Measurements from ENCODE around the gene SYTL1.
"Not testable (repeated sequence)": the region's sequence is repeated elsewhere in the genome, so short reads cannot be mapped to it uniquely, and the experiment has no call there.

Gene SYTL1

DNA sequence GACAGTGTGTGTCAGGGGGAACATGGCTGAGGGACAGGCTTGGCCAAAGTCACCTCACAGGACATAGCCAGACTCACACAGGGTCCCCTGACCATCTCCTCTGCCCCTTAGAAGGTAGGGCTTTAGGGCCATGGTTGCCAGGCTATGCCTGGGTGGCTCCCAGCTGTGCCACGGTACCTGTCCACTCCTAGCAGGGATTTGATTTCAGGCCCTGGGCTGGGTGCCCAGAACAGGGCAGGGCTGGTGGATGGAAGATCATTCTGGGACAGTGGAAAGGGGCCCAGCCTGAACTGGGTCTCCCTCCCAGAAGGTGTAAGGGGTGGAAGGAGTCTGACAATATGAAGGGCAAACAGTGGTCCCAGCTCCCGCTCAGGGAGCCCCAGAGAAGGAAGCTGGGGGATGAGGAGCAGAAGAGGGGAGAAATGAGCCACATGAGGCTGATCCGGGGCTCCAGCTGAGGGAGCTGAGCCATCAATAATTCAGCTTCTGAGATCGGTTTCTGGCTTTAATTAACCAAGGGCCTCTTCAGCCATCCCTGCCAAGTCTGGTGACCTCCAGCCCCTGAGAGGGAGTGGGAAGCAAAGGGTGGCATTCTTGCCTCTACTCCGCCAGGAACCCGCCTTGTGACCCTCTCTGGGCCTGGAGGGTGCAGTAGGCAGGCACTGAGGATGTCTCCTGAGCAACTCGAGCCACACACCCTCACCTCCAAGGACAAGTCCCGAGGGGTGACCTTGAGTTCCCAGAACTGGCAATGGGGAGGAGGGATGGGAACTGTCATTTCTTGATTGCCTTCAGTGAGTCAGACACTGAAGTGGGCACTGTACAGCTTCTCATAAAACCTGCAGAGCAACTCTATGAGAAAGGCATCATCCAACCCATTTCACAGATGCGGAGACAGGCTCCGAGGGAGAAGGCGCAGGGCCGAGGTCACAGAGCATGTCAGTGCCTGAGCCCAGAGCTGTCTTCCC is 39.2 kb downstream of the SYTL1 start:
- H3K27ac ChIP-seq (ENCODE audit: low read length), result no peak overlapping the region
- H3K27me3 ChIP-seq (ENCODE audit: low read depth, low read length), result no peaks in the 10 kb centered on the region

GRCh38 chr1:27381969-27382762 is 40.3 kb downstream of the SYTL1 start:
- no peaks in the 10 kb centered on the region for H3K27me3 ChIP-seq (ENCODE audit: low read depth, low read length)
- no peaks in the 10 kb centered on the region for H3K4me1 ChIP-seq (ENCODE audit: control insufficient read depth in 1 of 2, insufficient read depth in 2 of 2, low read length in 2 of 2)
- H3K4me3 ChIP-seq (ENCODE audit: low read depth in 1 of 2, low read length in 2 of 2), result no peak overlapping the region
- H3K9me3 ChIP-seq (ENCODE audit: control insufficient read depth in 1 of 2, low read length in 2 of 2), result no peaks in the 10 kb centered on the region
- H3K27ac ChIP-seq (ENCODE audit: low read length), result no peak overlapping the region
- no peaks in the 10 kb centered on the region for H3K36me3 ChIP-seq (ENCODE audit: control insufficient read depth in 1 of 2, insufficient read depth in 2 of 2, low read length in 2 of 2)

More for the DNA sequence above, 39.2 kb downstream of the SYTL1 start:
- no peaks in the 10 kb centered on the region for H3K9me3 ChIP-seq (ENCODE audit: control insufficient read depth in 1 of 2, low read length in 2 of 2)
- H3K4me3 ChIP-seq (ENCODE audit: low read depth in 1 of 2, low read length in 2 of 2), result no peak overlapping the region
- H3K4me1 ChIP-seq (ENCODE audit: control insufficient read depth in 1 of 2, insufficient read depth in 2 of 2, low read length in 2 of 2), result no peaks in the 10 kb centered on the region
- H3K36me3 ChIP-seq (ENCODE audit: control insufficient read depth in 1 of 2, insufficient read depth in 2 of 2, low read length in 2 of 2), result no peaks in the 10 kb centered on the region

GRCh38 chr1:27383039-27383605 is 41.3 kb downstream of the SYTL1 start, which contains the start of gene CD164L2:
TSS of gene CD164L2 (minus strand) at chr1:27383333. CDS start at chr1:27383239, 94 bp downstream.
- H3K4me1 ChIP-seq (ENCODE audit: control insufficient read depth in 1 of 2, insufficient read depth in 2 of 2, low read length in 2 of 2), result no peaks in the 10 kb centered on the region
- no peak within 1 kb of the TSS for H3K4me3 ChIP-seq (ENCODE audit: low read depth in 1 of 2, low read length in 2 of 2)
- H3K27ac ChIP-seq (ENCODE audit: low read length), result no peak within 1 kb of the TSS

GRCh38 chr1:27383661-27384060 is 41.8 kb downstream of the SYTL1 start:
- H3K27me3 ChIP-seq (ENCODE audit: low read depth, low read length), result no peaks in the 10 kb centered on the region

More at GRCh38 chr1:27383039-27383605, 41.3 kb downstream of the SYTL1 start, which contains the start of gene CD164L2:
- no peaks in the 10 kb centered on the region for H3K9me3 ChIP-seq (ENCODE audit: control insufficient read depth in 1 of 2, low read length in 2 of 2)
- H3K36me3 ChIP-seq (ENCODE audit: control insufficient read depth in 1 of 2, insufficient read depth in 2 of 2, low read length in 2 of 2), result no peaks in the 10 kb centered on the region
- H3K27me3 ChIP-seq (ENCODE audit: low read depth, low read length), result no peaks in the 10 kb centered on the region

DNA sequence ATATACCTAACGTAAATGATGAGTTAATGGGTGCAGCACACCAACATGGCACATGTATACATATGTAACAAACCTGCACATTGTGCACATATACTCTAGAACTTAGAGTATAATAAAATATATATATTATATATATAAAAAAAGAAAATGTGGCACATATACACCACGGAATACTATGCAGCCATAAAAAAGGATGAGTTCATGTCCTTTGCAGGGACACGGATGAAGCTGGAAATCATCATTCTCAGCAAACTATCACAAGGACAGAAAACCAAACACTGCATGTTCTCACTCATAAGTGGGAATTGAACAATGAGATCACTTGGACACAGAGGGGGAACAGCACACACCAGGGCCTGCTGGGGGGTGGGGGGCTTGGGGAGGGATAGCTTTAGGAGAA is 43.0 kb downstream of the SYTL1 start:
- not testable (repeated sequence) for H3K27me3 ChIP-seq (ENCODE audit: low read depth, low read length); H3K27ac ChIP-seq (ENCODE audit: low read length); H3K36me3 ChIP-seq (ENCODE audit: control insufficient read depth in 1 of 2, insufficient read depth in 2 of 2, low read length in 2 of 2); H3K9me3 ChIP-seq (ENCODE audit: control insufficient read depth in 1 of 2, low read length in 2 of 2); H3K4me1 ChIP-seq (ENCODE audit: control insufficient read depth in 1 of 2, insufficient read depth in 2 of 2, low read length in 2 of 2); H3K4me3 ChIP-seq (ENCODE audit: low read depth in 1 of 2, low read length in 2 of 2)

More at GRCh38 chr1:27383661-27384060, 41.8 kb downstream of the SYTL1 start:
- no peak overlapping the region for H3K27ac ChIP-seq (ENCODE audit: low read length)
- no peaks in the 10 kb centered on the region for H3K4me1 ChIP-seq (ENCODE audit: control insufficient read depth in 1 of 2, insufficient read depth in 2 of 2, low read length in 2 of 2)
- no peak overlapping the region for H3K4me3 ChIP-seq (ENCODE audit: low read depth in 1 of 2, low read length in 2 of 2)
- no peaks in the 10 kb centered on the region for H3K9me3 ChIP-seq (ENCODE audit: control insufficient read depth in 1 of 2, low read length in 2 of 2)
- no peaks in the 10 kb centered on the region for H3K36me3 ChIP-seq (ENCODE audit: control insufficient read depth in 1 of 2, insufficient read depth in 2 of 2, low read length in 2 of 2)

GRCh38 chr1:27388337-27389005 is 46.6 kb downstream of the SYTL1 start:
- no peaks in the 10 kb centered on the region for H3K9me3 ChIP-seq (ENCODE audit: control insufficient read depth in 1 of 2, low read length in 2 of 2)
- H3K4me1 ChIP-seq (ENCODE audit: control insufficient read depth in 1 of 2, insufficient read depth in 2 of 2, low read length in 2 of 2), result peaks cover 7 to 14% of the 10 kb centered on the region in 2 donors
- no peaks in the 10 kb centered on the region for H3K36me3 ChIP-seq (ENCODE audit: control insufficient read depth in 1 of 2, insufficient read depth in 2 of 2, low read length in 2 of 2)
- no peaks in the 10 kb centered on the region for H3K27me3 ChIP-seq (ENCODE audit: low read depth, low read length)
- H3K4me3 ChIP-seq (ENCODE audit: low read depth in 1 of 2, low read length in 2 of 2), result no peak overlapping the region
- no peak overlapping the region for H3K27ac ChIP-seq (ENCODE audit: low read length)

- Histone ChIP-seq H3K4me1 (ENCODE audit: control insufficient read depth in 1 of 2, insufficient read depth in 2 of 2, low read length in 2 of 2) (peaks cover 7 to 20% of the 10 kb centered on the region in 2 donors), H3K9me3 (ENCODE audit: control insufficient read depth in 1 of 2, low read length in 2 of 2) (no peaks in the 10 kb centered on the region), H3K4me3 (ENCODE audit: low read depth in 1 of 2, low read length in 2 of 2) (peak overlapping the region; percentile 30 to 58), H3K27me3 (ENCODE audit: low read depth, low read length) (no peaks in the 10 kb centered on the region), H3K27ac (ENCODE audit: low read length) (no peak overlapping the region), H3K36me3 (ENCODE audit: control insufficient read depth in 1 of 2, insufficient read depth in 2 of 2, low read length in 2 of 2) (no peaks in the 10 kb centered on the region)
Measured at GRCh38 chr1:27391511-27392095, 49.8 kb downstream of the SYTL1 start.

DNA sequence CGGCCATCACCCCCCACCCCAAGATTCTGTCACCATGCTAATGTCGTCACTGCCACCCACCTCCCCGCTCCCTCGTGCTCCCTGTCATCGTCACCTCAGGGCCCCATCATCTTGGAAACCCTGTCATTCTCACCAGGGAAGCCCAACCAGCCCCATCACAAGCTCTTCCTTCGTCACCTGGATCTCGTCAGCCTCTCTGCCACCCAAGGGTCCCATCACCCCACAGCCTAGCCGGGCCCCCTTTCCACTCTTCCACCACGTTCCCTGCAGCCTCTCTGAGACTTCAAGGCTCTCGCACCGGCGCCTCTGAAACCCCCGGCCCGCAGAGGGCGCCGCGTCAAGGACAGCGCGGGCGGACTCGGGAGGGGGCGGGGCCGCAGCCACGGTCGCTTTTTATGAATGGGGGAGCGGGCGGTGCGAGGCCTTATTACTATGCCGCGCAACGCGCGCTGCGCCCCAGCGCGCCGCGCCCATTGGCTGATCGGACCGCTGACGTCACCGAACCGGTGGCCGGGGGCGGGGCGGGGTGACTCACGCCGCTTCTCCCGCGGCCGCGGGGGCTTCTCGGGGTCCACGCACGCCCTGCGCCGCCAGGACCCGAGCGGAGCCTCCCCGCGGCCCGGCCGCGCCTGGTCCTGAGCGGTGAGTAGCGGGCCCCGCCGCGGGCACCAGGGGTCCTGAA is 50.4 kb downstream of the SYTL1 start, which contains the start of gene GPR3:
Gene GPR3 (plus strand): TSS at position 527 of the 682 bp plus-strand sequence. CDS start 1,177 bp downstream, outside the sequence.
- H3K4me3 ChIP-seq (ENCODE audit: low read depth in 1 of 2, low read length in 2 of 2), result peak within 1 kb of the TSS; percentile 39 to 58
- H3K4me1 ChIP-seq (ENCODE audit: control insufficient read depth in 1 of 2, insufficient read depth in 2 of 2, low read length in 2 of 2), result peaks cover 7 to 20% of the 10 kb centered on the region in 2 donors

DNA sequence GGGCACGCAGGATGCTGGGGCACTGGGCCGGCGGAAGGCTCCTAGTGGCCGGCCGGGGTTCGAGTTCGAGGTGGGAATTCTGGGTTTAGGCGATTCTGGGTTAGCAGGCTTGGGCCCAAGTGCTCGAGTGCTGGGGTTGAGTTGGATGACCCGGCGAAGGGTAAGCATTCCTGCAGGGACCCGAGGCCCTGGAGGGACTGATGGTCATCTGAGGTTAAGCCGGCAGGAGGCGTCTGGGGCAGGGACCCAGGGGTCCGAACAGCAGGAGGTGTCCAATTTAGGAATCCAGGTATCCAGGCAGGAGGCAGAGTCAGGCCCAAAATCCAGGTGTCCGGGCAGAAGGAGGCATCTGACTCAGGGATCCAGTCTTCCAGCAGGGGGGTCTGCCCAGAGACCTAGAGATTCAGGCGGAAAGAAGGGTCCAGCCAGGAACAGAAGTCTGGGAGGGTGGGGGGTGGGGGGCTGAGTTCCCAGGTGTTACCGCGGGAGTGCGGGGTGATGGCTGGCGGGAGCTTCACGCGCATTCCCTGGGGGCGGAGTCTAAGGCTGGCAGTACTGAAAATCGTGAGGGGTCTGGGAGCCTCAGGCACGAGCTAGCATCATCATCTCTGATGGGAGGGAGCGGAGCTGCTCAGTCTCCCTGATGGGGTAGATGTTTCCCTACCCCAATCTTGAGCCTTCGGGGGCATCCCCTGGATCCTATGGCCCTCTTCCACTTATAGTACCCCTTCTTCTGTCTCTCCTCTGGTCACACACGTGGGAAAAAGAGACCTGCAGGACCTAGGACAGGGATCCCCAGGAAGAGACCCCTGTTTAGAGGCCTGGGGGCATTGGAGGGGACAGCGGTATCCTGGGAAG is 51.2 kb downstream of the SYTL1 start:
- Histone ChIP-seq H3K4me1 (ENCODE audit: control insufficient read depth in 1 of 2, insufficient read depth in 2 of 2, low read length in 2 of 2) (peaks cover 7 to 20% of the 10 kb centered on the region in 2 donors), H3K36me3 (ENCODE audit: control insufficient read depth in 1 of 2, insufficient read depth in 2 of 2, low read length in 2 of 2) (no peaks in the 10 kb centered on the region), H3K9me3 (ENCODE audit: control insufficient read depth in 1 of 2, low read length in 2 of 2) (no peaks in the 10 kb centered on the region), H3K4me3 (ENCODE audit: low read depth in 1 of 2, low read length in 2 of 2) (peak overlapping the region; percentile 39 to 58), H3K27me3 (ENCODE audit: low read depth, low read length) (no peaks in the 10 kb centered on the region), H3K27ac (ENCODE audit: low read length) (no peak overlapping the region)

More for the DNA sequence above, 50.4 kb downstream of the SYTL1 start, which contains the start of gene GPR3:
- Histone ChIP-seq H3K27me3 (ENCODE audit: low read depth, low read length) (no peaks in the 10 kb centered on the region), H3K36me3 (ENCODE audit: control insufficient read depth in 1 of 2, insufficient read depth in 2 of 2, low read length in 2 of 2) (no peaks in the 10 kb centered on the region), H3K27ac (ENCODE audit: low read length) (no peak within 1 kb of the TSS), H3K9me3 (ENCODE audit: control insufficient read depth in 1 of 2, low read length in 2 of 2) (no peaks in the 10 kb centered on the region)

All from muscle layer of duodenum (tissue), 2 donors.